Measurements from ENCODE around the gene ALG9. TPM values are rescaled to one million over a fixed set of nuclear protein-coding genes. Genes with fewer than 3 reads are reported as not detected.
A peak's percentile ranks its signal among the peaks of the same experiment; 100 is the strongest.

ALG9 gene
- total and polyA plus RNA-seq, 8 donors, result 15.7 to 37.0 (median 21.8) TPM

GRCh38 chr11:111782109-111782741 is 89.2 kb downstream of the ALG9 start:
- Histone ChIP-seq H3K9me3 (no peaks in the 10 kb centered on the region), H3K27me3 (no peaks in the 10 kb centered on the region), H3K4me1 (peaks cover 0 to 6% (median 6%) of the 10 kb centered on the region in 3 donors), H3K36me3 (peaks cover 0 to 9% (median 0%) of the 10 kb centered on the region in 3 donors), H3K27ac (no peak overlapping the region), H3K4me3 (no peak overlapping the region)
- WGBS, 2 donors, result 60 to 65% methylated on average over 5 of the region's 5 CpGs
- intact Hi-C loops (cut with DNase I), result no loop called here
- no peak for ATAC-seq
- TF ChIP-seq, protein P1, sequence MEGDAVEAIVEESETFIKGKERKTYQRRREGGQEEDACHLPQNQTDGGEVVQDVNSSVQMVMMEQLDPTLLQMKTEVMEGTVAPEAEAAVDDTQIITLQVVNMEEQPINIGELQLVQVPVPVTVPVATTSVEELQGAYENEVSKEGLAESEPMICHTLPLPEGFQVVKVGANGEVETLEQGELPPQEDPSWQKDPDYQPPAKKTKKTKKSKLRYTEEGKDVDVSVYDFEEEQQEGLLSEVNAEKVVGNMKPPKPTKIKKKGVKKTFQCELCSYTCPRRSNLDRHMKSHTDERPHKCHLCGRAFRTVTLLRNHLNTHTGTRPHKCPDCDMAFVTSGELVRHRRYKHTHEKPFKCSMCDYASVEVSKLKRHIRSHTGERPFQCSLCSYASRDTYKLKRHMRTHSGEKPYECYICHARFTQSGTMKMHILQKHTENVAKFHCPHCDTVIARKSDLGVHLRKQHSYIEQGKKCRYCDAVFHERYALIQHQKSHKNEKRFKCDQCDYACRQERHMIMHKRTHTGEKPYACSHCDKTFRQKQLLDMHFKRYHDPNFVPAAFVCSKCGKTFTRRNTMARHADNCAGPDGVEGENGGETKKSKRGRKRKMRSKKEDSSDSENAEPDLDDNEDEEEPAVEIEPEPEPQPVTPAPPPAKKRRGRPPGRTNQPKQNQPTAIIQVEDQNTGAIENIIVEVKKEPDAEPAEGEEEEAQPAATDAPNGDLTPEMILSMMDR (IDR thresholded peaks at IDR 0.05), result no peak
- FAIRE-seq, result no peak
- no peak for DNase-seq

- no peak for ATAC-seq
- intact Hi-C loops (cut with DNase I), result loop anchor here in 1 of 3 donors (5.0 kb wide), 1 partner anchor 177 kb away; the partner anchor contains the start of gene SIK2
- Histone ChIP-seq H3K27me3 (no peaks in the 10 kb centered on the region), H3K36me3 (no peaks in the 10 kb centered on the region), H3K9me3 (no peaks in the 10 kb centered on the region), H3K4me3 (no peak overlapping the region), H3K4me1 (peaks cover 4 to 30% (median 14%) of the 10 kb centered on the region in 3 donors), H3K27ac (no peak overlapping the region)
- no peak for FAIRE-seq
- TF ChIP-seq, protein P1 (IDR thresholded peaks at IDR 0.05), result no peak
- 60 to 61% methylated on average over 6 of the region's 6 CpGs for WGBS, 2 donors
- DNase-seq, result no peak
These were observed 92.3 kb downstream of the ALG9 start for GRCh38 chr11:111779118-111779517.

DNA sequence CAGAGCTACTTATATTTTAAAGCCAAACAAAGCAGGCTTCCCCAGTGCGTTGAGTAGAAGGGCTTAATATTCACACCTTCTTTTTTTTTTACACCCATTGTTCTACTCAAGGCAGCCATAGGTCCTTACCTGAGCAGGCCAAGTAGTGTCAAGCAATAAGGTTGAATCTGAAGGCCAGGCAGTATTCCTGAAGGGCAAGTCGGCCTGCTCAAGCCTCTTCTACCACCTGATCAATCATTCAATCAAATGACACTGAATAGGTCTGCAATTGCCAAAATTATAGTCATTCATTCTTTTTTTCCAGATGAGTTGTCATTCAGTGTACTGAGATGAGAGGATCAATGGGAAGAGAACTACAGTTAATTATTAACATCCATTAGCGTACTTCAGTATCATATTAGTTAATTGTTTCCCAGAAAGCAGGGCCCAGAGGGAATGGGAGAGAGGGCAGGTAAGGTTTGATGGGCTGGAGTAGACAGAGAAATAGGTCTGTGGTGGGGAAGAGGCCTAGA is 93.3 kb downstream of the ALG9 start:
- intact Hi-C loops (cut with DNase I), result loop anchor here in 1 of 3 donors (5.0 kb wide), 1 partner anchor 176 kb away; the partner anchor contains the start of gene SIK2
- peaks cover 4 to 31% (median 14%) of the 10 kb centered on the region in 3 donors for H3K4me1 ChIP-seq

GRCh38 chr11:111777094-111778046 is 94.0 kb downstream of the ALG9 start:
- Histone ChIP-seq H3K36me3 (no peaks in the 10 kb centered on the region), H3K9me3 (no peaks in the 10 kb centered on the region), H3K4me1 (peaks cover 7 to 33% (median 14%) of the 10 kb centered on the region in 3 donors), H3K27me3 (no peaks in the 10 kb centered on the region), H3K27ac (peak overlapping the region in 1 of 4 donors; percentile 25), H3K4me3 (no peak overlapping the region)
- 44 to 50% methylated on average over 4 of the region's 4 CpGs for WGBS, 2 donors
- peak; percentile 82 for FAIRE-seq
- peak; percentile 70 to 90 (median 85) for ATAC-seq
- intact Hi-C loops (cut with DNase I), result loop anchor here in 1 of 3 donors (5.0 kb wide), 1 partner anchor 175 kb away; the partner anchor contains the start of gene SIK2
- peak in 1 of 6 donors; percentile 33 for DNase-seq
- TF ChIP-seq, protein P1 (IDR thresholded peaks at IDR 0.05), result peak; percentile 51 to 73 (median 59)

More for the DNA sequence above, 93.3 kb downstream of the ALG9 start:
- DNase-seq, result no peak
- TF ChIP-seq, protein P1 (IDR thresholded peaks at IDR 0.05), result no peak
- Histone ChIP-seq H3K4me3 (no peak overlapping the region), H3K36me3 (no peaks in the 10 kb centered on the region), H3K9me3 (no peaks in the 10 kb centered on the region), H3K27me3 (no peaks in the 10 kb centered on the region), H3K27ac (peak overlapping the region in 1 of 4 donors; percentile 25)
- ATAC-seq, result peak in 1 of 4 donors; percentile 47
- 27 to 37% methylated on average over 3 of the region's 3 CpGs for whole genome bisulfite sequencing, 2 donors
- no peak for FAIRE-seq
